CD4-positive, alpha-beta T cell treated with Interleukin-10 for 1 hour (primary cell): Measurements from ENCODE around the gene PAPOLG.
A peak's percentile ranks its signal among the peaks of the same experiment; 100 is the strongest.

Experiments used
- DNase-seq: peaks from one replicate; pipeline ENCODE4 v3.0.0-alpha.2; 2020

Gene PAPOLG

DNA sequence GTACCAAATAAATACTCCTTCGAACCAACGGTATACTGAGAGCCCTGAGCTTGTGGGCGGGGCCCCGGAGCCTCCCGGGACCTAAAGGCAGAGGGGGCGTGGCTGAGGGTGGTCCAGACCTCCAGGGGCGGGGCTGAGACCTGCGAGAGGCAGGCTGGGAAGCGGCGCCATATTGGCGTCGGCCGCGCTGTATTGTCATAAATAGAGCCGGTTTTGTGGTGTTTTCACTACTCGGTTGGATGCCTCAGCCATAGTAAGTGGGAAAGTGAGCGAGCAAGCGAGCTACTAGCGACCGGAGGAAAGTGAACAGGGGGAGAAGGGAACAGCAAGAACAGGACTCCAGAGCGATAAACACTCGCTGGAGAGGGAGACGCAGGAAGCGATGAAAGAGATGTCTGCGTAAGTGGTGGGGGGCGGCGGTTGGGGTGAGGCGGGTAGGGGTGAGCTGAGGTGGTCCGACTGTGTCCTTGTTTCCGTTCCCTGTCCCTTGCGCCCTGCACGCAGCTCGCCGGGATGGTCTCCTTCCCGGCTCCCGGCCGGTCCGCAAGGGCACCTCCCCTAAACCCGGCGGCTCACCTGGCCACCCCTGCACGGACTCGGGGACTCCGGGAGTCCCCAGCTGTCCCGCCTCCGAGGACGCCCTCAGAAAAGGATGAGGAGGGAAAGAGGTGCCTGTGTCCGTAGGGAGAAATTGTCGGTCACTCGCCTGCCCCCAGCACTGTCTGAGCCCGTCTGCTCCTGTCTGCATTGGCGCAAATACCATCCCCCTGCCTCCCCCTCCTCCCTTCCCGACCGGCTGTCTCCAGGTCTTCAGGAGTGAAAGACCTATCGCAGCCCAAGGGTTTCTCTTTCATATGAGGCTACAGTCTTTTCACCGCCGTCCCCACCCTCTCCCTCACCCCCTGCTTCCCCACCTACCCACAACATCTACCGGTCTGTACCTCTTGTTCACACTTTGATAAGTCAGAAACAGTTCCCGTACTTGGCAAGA, at the start of gene PAPOLG:
PAPOLG (plus strand) TSS at position 172 of the 991 bp plus-strand sequence; CDS start at position 383, 211 bp downstream.
- DNase-seq = peak; percentile 96

DNA sequence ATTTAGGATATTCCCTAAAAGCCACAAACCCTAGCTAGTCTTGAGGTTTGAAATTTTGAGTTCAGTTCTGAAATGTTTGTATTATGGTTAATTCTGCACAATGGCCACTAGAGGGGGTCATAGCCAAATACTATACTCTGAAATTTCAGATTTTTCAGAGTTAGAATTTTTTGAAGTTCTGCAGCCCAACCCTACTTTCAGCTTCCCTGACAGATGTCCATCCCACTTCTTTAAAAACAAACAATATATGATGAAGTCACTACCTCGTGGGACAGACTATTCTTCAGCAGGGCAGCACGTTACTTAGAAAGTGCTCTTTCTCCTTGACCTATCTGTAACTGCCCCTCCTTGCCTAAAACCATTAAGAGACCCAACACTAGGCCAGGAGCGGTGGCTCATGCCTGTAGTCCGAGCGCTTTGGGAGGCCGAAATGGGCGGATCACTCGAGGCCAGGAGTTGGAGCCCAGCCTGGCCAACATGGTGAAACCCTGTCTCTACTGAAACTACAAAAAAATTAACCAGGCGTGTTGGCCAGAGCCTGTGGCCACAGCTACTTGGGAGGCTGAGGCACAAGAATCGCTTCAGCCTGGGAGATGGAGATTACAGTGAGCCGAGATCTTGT, 48.2 kb upstream of the PAPOLG start:
- DNase-seq = peak; percentile 41

DNA sequence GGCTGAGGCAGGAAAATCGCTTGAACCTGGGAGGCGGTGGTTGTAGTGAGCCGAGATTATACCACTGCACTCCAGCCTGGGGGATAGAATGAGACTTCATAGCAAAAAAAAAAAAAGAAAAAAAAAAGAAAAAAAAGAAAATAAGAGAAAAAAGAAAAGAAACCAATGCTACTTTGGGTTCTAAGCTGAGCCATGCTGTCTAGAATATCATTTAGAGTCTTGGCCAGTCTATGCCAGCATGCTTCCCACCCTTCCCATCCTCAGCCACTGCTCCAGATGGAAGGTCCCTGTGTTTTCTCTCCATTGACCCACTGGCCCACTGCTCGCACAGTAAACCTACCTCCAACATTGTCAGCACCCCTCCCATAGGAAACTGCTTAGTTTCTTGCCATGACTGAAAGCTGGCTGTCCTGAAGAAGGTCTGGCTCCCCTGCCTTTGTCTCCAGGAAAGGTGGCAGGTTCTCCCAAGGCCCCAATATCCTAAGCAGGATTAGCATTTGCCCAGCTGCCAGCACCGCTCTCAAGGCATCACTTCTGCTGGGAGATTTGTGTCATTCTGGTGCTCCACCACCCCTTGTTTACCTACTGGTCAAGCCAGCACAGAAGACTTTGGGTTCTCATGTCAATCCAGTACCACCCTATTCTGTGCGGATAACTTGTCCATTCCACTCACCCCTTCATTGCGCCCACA, 47.3 kb upstream of the PAPOLG start:
- no peak for DNase-seq

GRCh38 chr2:60710707-60711106, 45.4 kb upstream of the PAPOLG start:
- DNase-seq = no peak

- no peak for DNase-seq
These were observed 40.5 kb upstream of the PAPOLG start for GRCh38 chr2:60715561-60715960.

DNA sequence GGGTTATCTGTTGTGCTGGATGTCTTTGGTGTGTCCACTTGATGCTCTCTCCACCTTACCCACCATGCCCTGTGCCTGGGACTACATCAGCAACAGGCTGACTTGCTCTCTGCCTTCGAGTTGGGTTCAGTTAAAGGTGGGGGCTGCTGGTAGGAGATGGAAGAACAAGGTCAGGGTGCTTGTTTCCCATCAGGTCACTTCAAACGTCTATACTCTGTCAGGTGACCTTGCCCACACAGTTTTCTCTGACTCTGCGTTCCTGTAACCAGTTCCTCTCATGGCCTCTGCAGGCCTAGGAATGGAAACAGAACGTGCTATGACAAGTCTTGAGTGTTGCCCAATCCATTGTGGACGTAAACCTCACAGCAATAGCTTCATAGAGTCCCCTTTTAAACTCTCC, 38.4 kb upstream of the PAPOLG start:
- DNase-seq = no peak

- DNase-seq = no peak
These were observed 36.7 kb upstream of the PAPOLG start for GRCh38 chr2:60719331-60719730.

DNA sequence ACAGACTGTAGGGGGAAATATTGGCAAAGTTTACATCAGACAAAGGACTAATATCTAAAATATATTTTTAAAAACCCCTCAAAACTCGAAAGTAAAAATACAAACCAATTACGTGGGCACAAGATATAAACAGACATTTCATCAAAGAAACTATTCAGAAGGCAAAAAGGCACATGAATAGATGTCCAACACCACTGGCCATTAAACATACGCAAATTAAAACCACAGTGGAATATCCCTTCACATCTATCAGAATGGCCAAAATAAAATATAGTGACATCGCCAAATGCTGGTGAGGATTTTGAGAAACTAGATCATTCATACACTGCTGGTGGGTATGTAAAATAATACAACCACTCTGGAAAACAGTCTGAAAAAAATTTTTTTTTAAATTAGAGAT, 30.6 kb upstream of the PAPOLG start:
- no peak for DNase-seq

DNA sequence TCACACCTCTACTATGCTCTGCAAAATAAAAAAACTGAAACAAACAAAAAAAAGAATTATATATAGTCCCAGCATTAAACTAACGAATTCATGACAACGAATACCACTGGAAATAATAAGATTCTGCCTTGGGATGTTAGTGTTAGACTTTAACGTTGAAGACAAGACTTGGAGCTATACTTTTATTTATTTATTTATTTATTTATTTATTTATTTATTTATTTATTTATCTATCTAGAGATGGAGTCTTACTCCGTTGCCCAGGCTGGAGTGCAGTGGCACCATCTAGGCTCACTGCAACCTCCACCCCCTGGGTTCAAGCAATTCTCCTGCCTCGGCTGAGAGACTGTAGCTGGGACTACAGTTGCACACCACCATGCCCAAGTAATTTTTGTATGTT, 27.2 kb upstream of the PAPOLG start:
- DNase-seq = no peak

GRCh38 chr2:60735496-60736250, 20.4 kb upstream of the PAPOLG start:
- peak; percentile 14 for DNase-seq

DNA sequence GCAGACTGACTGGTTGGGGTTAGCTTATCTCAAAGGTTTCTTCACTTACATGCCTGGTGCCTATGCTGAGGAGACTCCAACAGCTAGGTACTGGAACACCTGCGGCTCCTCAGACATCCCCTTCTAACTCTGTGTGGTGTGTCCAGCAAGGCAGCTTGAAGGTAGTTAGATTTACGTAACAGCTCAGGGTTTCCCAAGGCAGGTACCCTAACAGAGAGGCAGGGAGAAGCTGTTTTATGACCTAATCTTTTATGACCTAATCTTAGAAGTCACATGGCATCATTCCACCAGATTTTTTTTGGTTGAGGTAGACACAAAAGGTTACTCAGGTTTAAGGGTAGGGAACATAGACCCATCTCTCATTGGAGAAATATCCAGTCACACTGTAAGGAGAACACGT, 17.4 kb upstream of the PAPOLG start:
- DNase-seq = no peak

- no peak for DNase-seq
These were observed 16.9 kb upstream of the PAPOLG start for GRCh38 chr2:60739156-60739555.

GRCh38 chr2:60741576-60741975, 14.5 kb upstream of the PAPOLG start:
- no peak for DNase-seq

- DNase-seq = no peak
These were observed 13.6 kb upstream of the PAPOLG start for GRCh38 chr2:60742419-60742818.

DNA sequence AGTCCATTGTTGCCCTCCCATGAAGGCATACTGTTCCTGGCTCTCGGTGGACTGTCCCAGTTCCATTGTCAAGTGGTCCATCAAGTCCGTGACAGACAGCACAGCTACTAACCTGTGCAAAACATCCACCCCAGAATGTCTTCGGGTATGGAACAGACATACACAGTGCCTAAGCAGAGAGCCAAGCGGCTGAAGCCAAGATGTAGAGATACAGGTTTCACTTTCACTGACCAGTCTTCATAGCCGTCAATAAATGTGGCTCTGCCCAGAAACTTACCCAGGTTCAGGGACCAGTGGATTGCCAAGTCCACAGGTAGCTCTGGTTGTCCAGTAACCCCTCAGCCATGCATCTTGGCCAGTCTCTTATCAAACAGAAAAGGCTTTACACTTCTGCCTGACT, 10.7 kb upstream of the PAPOLG start:
- no peak for DNase-seq

- peak; percentile 13 for DNase-seq
These were observed 10.3 kb upstream of the PAPOLG start for GRCh38 chr2:60745761-60746160.

DNA sequence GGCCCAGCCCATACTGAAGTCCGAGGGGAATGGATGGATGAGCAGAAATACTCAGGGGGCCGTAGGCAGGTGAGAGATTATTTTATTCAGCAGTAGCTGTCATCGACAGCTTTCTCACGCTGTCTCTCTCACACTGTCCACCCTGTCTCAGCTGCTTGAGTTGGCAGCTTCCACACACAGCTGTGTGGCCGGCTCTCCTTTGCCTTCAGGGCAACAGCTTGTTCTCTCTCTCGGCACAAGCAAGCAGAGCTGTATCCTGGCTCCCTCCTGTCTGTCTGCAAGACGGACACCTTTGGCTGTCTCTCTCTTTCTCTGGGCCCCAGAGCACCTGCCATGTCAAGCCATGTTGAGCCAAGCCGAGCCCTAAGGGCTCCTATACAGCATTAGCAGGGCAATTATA, 9.8 kb upstream of the PAPOLG start:
- DNase-seq = no peak

GRCh38 chr2:60759654-60760053, 3.6 kb downstream of the PAPOLG start:
- DNase-seq = no peak

DNA sequence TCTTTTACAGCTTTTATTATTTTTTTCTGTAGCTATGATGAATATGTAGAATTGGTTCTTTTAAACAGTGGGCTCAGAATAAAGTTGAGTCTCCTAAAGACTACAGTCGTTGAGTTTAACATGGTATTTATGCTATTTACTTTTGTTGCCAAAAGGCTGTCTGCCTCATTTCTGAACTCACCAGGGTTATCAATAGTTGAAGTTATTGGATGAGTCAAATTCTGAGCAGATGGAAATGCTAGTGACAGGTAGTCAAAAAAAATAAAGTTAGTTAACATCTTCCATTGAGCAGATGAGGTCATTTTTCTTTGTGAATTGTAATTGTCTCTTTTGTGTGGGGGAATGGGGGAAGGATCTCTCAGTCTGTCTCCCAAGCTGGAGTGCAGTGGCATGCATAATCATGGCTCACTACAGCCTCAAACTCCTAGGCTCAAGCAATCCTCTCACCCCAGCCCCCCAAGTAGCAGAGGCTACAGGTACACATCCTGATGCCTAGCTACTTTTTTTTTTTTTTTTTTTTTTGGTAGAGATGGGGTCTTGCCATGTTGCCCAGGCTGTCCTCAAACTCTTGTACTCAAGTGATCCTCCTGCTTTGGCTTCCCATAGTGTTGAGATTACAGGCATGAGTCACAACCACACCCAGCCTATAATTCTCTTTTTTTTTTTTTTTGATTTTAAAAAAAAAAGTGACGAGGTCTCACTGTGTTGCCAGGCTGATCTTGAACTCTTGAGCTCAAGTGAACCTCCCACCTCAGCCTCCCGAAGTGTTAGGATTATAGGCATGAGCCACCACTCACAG, 8.9 kb downstream of the PAPOLG start:
- DNase-seq = no peak

DNA sequence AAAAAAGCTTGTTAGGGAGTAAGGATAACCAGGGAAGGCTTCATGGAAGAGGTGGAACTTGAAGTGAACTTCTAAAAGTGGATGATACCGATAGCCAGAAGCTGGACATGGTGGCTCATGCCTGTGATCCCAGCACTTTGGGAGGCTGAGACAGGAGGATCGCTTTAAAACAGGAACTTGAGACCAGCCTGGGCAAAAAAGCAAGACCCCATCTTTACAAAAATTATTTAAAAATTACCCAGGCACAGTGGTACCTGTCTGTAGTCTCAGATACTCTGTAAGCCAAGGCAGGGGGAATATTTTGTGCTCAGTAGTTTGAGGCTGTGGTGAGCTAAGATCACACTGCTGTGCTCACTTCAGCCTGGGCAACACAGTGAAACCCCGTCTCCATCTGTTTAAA, 10.2 kb downstream of the PAPOLG start:
- no peak for DNase-seq

DNA sequence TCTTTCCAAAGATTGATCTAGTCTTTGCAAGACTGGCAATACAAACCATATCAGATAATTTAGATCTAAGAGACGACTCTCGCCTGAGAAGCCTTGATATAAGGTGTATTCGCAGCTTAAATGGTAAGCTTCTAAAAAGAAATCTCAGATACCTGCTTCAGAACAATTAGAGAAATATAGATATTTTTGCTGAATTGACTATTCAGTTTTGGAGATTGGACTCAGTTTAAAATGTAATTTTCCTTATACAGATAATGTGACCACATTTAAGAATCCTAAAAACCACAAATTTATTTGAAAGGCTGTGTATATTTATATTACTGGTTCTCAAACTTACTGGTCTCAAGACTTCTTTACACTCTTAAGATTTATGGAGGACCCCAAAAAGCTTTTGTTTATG, 15.4 kb downstream of the PAPOLG start:
- DNase-seq = no peak

DNA sequence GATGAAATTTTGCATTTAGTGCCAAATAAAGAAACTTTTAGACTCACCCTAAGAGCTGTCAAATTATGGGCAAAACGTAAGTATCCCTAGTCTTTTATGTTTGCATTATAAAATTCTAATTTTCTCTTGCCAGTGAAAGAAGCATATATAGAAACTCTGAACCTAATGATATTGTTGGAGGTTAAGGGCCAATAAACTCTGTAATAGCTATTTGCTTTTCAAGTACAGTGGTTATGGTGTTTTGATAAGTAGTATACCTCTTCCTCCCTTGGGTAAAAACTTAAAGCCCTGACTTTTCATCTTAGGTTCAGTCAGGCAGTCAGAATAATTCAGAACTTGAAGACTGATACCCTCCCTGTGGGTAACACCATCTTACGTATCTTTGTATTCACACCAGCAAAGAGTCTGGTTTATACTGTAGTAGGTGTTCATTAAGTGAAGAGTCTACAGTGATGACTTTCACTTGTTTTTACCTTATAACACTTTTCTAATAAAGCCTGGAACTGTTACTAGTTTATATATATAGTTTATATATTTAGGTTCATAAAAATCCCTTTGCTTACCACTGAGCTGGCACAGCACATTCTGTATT, 19.1 kb downstream of the PAPOLG start:
- no peak for DNase-seq
